A549 (cell line): ENCODE results near the gene ACOXL.

ENCODE experiments used
- CTCF ChIP-seq: fragments of >200 bp; sonication (Bioruptor Twin); formaldehyde crosslinking; IDR thresholded peaks from 3 replicates; pipeline ENCODE4 v1.5.1; 2016
- ELK1 ChIP-seq: fragments of 150-350 bp; IDR thresholded peaks from 2 replicates; pipeline ENCODE4 v1.6.1; 2014; ENCODE audit warnings: low read depth, mild to moderate bottlenecking, low read length

GRCh38 chr2:110983133-110983532 is 250.8 kb downstream of the ACOXL start:
- TF ChIP-seq ELK1 = no peak
- no peak for TF ChIP-seq CTCF
